ENCODE results near the gene RNF141.

Gene RNF141

DNA sequence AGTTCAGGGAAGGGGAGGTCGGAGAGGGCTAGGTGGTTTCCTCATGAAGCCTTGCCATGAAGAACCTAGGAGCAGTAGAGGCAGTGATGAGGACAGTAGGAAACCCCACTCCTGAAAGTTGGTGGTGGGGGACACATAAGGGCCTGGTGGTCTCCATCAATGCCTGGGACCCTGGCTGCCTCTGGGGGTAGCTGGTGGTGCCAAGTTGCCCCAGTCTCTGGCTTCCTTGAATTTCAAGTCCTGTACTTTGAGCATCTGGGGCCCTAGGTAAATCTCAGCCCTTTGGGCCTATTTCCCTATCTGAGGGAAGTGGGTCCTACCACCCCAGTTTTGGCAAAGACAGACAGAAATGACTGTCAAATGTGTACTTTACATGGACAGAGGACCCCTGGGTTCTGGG, 57.8 kb downstream of the RNF141 start:
- ATAC-seq, result no peak
- TF ChIP-seq ZFP30 (CRISPR knock-in tag; IDR thresholded peaks at IDR 0.05) (no peak), BACH2 (CRISPR knock-in tag; IDR thresholded peaks at IDR 0.05; ENCODE audit: borderline replicate concordance) (no peak), ZFP3 (CRISPR knock-in tag; IDR thresholded peaks at IDR 0.05) (no peak), ARNTL (CRISPR knock-in tag; IDR thresholded peaks at IDR 0.05; ENCODE audit: borderline replicate concordance, low read depth) (no peak), TCF4 (CRISPR knock-in tag; IDR thresholded peaks at IDR 0.05; ENCODE audit: borderline replicate concordance) (no peak), ZNF8 (CRISPR knock-in tag; IDR thresholded peaks at IDR 0.05) (no peak), ZNF565 (CRISPR knock-in tag; conservative IDR thresholded peaks at IDR 0.05; ENCODE audit: low read depth) (no peak)
- TF ChIP-seq, protein P1, sequence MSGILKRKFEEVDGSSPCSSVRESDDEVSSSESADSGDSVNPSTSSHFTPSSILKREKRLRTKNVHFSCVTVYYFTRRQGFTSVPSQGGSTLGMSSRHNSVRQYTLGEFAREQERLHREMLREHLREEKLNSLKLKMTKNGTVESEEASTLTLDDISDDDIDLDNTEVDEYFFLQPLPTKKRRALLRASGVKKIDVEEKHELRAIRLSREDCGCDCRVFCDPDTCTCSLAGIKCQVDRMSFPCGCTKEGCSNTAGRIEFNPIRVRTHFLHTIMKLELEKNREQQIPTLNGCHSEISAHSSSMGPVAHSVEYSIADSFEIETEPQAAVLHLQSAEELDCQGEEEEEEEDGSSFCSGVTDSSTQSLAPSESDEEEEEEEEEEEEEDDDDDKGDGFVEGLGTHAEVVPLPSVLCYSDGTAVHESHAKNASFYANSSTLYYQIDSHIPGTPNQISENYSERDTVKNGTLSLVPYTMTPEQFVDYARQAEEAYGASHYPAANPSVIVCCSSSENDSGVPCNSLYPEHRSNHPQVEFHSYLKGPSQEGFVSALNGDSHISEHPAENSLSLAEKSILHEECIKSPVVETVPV (CRISPR knock-in tag; IDR thresholded peaks at IDR 0.05), result no peak

- no peak for ATAC-seq
- TF ChIP-seq ARNTL (CRISPR knock-in tag; IDR thresholded peaks at IDR 0.05; ENCODE audit: borderline replicate concordance, low read depth), result no peak
- no peak for TF ChIP-seq TSHZ2 (CRISPR knock-in tag; IDR thresholded peaks at IDR 0.05)
- TF ChIP-seq SNAI2 (CRISPR knock-in tag; IDR thresholded peaks at IDR 0.05), result no peak
- TF ChIP-seq ZC3H10 (CRISPR knock-in tag; IDR thresholded peaks at IDR 0.05), result no peak
- TF ChIP-seq, protein P2, sequence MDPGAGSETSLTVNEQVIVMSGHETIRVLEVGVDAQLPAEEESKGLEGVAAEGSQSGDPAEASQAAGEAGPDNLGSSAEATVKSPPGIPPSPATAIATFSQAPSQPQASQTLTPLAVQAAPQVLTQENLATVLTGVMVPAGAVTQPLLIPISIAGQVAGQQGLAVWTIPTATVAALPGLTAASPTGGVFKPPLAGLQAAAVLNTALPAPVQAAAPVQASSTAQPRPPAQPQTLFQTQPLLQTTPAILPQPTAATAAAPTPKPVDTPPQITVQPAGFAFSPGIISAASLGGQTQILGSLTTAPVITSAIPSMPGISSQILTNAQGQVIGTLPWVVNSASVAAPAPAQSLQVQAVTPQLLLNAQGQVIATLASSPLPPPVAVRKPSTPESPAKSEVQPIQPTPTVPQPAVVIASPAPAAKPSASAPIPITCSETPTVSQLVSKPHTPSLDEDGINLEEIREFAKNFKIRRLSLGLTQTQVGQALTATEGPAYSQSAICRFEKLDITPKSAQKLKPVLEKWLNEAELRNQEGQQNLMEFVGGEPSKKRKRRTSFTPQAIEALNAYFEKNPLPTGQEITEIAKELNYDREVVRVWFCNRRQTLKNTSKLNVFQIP (CRISPR knock-in tag; IDR thresholded peaks at IDR 0.05; ENCODE audit: borderline replicate concordance, low read depth), result no peak
These were observed 59.2 kb downstream of the RNF141 start for GRCh38 chr11:10481560-10482349.

- ATAC-seq, result no peak; the same call in 2 of the 3 replicates
- no peak for TF ChIP-seq ZFP3 (CRISPR knock-in tag; IDR thresholded peaks at IDR 0.05)
- TF ChIP-seq ZC3H10 (CRISPR knock-in tag; IDR thresholded peaks at IDR 0.05), result no peak
- TF ChIP-seq, protein P1 (CRISPR knock-in tag; IDR thresholded peaks at IDR 0.05), result no peak
- no peak for TF ChIP-seq RARB (CRISPR knock-in tag; IDR thresholded peaks at IDR 0.05)
- TF ChIP-seq BACH2 (CRISPR knock-in tag; IDR thresholded peaks at IDR 0.05; ENCODE audit: borderline replicate concordance), result no peak
- TF ChIP-seq ZNF70 (CRISPR knock-in tag; IDR thresholded peaks at IDR 0.05), result no peak
- no peak for TF ChIP-seq TCF4 (CRISPR knock-in tag; IDR thresholded peaks at IDR 0.05; ENCODE audit: borderline replicate concordance)
- no peak for TF ChIP-seq TOX (CRISPR knock-in tag; IDR thresholded peaks at IDR 0.05; ENCODE audit: borderline replicate concordance)
- TF ChIP-seq ISL1 (CRISPR knock-in tag; IDR thresholded peaks at IDR 0.05), result no peak
- no peak for TF ChIP-seq PATZ1 (CRISPR knock-in tag; IDR thresholded peaks at IDR 0.05; ENCODE audit: borderline replicate concordance)
- TF ChIP-seq ESRRG (CRISPR knock-in tag; IDR thresholded peaks at IDR 0.05), result no peak
- TF ChIP-seq OSR1 (CRISPR knock-in tag; IDR thresholded peaks at IDR 0.05), result no peak
- TF ChIP-seq GLIS3 (CRISPR knock-in tag; IDR thresholded peaks at IDR 0.05), result no peak
- no peak for TF ChIP-seq ARNTL (CRISPR knock-in tag; IDR thresholded peaks at IDR 0.05; ENCODE audit: borderline replicate concordance, low read depth)
- TF ChIP-seq, protein P2 (CRISPR knock-in tag; IDR thresholded peaks at IDR 0.05; ENCODE audit: borderline replicate concordance, low read depth), result no peak
- TF ChIP-seq ZNF565 (CRISPR knock-in tag; conservative IDR thresholded peaks at IDR 0.05; ENCODE audit: low read depth), result no peak
These were observed 60.2 kb downstream of the RNF141 start for GRCh38 chr11:10480760-10481159.
